Gastroesophageal sphincter (tissue), 3 donors: ENCODE measurements around the gene FAM229A.

Source experiments
- CTCF ChIP-seq, 4 experiments: fragments of 200-600 bp in 2 of 4; fragments of 450-650 bp in 2 of 4; sonication (generic) in 1 of 4; IDR thresholded peaks; one replicate each; pipeline ENCODE4 v1.5.1; 2017 to 2019; ENCODE audit warnings: antibody characterized with exemption in 4 of 4, mild to moderate bottlenecking in 2 of 4, moderate library complexity in 2 of 4
- POLR2A ChIP-seq, 2 donors: fragments of 450-650 bp; IDR thresholded peaks; one replicate each; pipeline ENCODE4 v1.6.1; 2017; ENCODE audit warnings: antibody characterized with exemption in 2 of 2, mild to moderate bottlenecking in 2 of 2, moderate library complexity in 1 of 2
- POLR2AphosphoS5 ChIP-seq: sonication (generic); formaldehyde crosslinking; IDR thresholded peaks from one replicate; pipeline ENCODE4 v1.6.1; 2017; ENCODE audit warnings: antibody characterized with exemption

DNA sequence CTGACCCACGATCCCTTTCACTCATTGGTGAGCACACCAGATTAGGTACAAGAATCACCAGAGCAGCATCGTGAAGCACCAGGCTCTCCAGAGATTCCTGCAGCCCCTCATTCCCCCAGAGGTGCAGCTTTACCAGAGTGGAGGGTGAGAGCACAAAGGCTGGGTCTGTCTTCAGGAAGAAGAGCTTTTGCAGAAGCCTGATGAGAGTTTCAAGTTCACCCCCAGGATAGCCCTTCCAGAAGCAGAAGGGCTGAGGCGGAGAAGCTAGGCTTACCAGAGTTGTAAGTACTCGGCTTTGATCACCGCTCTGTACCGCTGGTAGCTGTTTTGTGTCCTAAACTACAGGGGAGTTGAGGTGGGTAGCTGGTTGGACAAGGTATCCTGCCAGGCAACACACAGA, 3.2 kb upstream of the FAM229A start:
- TF ChIP-seq CTCF (IDR thresholded peaks at IDR 0.05), result no peak
- TF ChIP-seq POLR2A (IDR thresholded peaks at IDR 0.05), result no peak
- TF ChIP-seq POLR2AphosphoS5, result no peak
